ENCODE results near the gene LYPD6B. TPM values are rescaled to one million over a fixed set of nuclear protein-coding genes. Genes with fewer than 3 reads are reported as not detected.

The LYPD6B gene
- total and polyA plus RNA-seq, 2 donors (not counting 3 experiments of a cell fraction or from before 2014, with no cell fraction given) = not detected

DNA sequence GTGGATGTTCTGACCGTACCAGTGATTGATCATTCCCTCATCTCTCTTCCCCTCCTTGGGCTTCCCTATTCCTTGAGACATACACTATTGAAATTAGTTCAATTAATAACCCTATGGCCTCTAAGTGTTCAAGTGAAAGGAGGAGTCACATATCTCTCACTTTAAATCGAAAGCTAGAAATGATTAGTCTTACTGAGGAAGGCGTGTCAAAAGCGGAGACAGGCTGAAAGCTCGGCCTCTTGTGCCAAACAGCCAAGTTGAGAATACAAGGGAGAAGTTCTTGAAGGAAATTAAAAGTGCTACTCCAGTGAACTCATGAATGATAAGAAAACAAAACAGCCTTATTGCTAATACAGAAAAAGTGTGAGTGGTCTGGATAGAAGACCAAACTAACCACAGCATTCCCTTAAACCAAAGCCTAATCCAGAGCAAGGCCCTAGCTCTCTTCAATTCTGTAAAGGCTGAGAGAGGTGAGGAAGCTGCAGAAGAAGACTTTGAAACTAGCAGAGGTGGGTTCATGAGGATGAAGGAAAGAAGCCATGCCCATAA, 147.5 kb downstream of the LYPD6B start:
- Histone ChIP-seq H3K27me3 (ENCODE audit: control insufficient read depth in 2 of 2, insufficient read depth in 2 of 2, low read length in 2 of 2) (no peaks in the 10 kb centered on the region), H3K9ac (replicated peaks; ENCODE audit: extremely low read depth, insufficient read depth, low read length) (no peak overlapping the region), H4K20me1 (replicated peaks; ENCODE audit: control insufficient read depth, extremely low read depth, insufficient read depth, low read length) (no peaks in the 10 kb centered on the region), H3K4me1 (ENCODE audit: control insufficient read depth, extremely low read depth, insufficient read depth, low read length) (no peaks in the 10 kb centered on the region), H3K9me1 (replicated peaks; ENCODE audit: control insufficient read depth, extremely low read depth, insufficient read depth, low read length) (no peaks in the 10 kb centered on the region), H3K9me3 (replicated peaks; ENCODE audit: control insufficient read depth, insufficient read depth, low read length) (no peaks in the 10 kb centered on the region), H3K36me3 (ENCODE audit: control insufficient read depth in 2 of 2, extremely low read depth in 1 of 2, insufficient read depth in 2 of 2, low read length in 2 of 2) (no peaks in the 10 kb centered on the region), H3K4me2 (ENCODE audit: insufficient read depth, low read length) (no peak overlapping the region), H3K27ac (ENCODE audit: insufficient read depth, low read depth, low read length) (no peak overlapping the region), H3K79me2 (ENCODE audit: control insufficient read depth, insufficient read depth, low read length) (no peaks in the 10 kb centered on the region), H3K4me3 (replicated peaks in 1 of 3; ENCODE audit: insufficient read depth in 1 of 3, low read depth in 1 of 3, low read length in 3 of 3) (no peak overlapping the region), H2AFZ (ENCODE audit: low read depth, low read length) (no peak overlapping the region)
- no TSS peak for BruUV-seq (replicated peaks)
- no peak for DNase-seq (ENCODE audit: low read depth, low spot score)
- POLR2A ChIA-PET = no interaction called here
- CTCF ChIA-PET = no interaction called here
- dilution Hi-C loops (cut with MboI; ENCODE audit: extremely low pct_ligation_motif_present, low sequenced_read_pairs) = no loop called here
- intact Hi-C loops (cut with micrococcal nuclease) = no loop called here
- FAIRE-seq = no peak
- TF ChIP-seq, protein P1, sequence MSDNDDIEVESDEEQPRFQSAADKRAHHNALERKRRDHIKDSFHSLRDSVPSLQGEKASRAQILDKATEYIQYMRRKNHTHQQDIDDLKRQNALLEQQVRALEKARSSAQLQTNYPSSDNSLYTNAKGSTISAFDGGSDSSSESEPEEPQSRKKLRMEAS (IDR thresholded peaks at IDR 0.05; ENCODE audit: insufficient read depth, insufficient read length) = no peak
- no peak for TF ChIP-seq FOS (IDR thresholded peaks at IDR 0.05; ENCODE audit: borderline replicate concordance, insufficient read depth, low read length)
- TF ChIP-seq EZH2 (IDR thresholded peaks at IDR 0.05; ENCODE audit: borderline replicate concordance, low read depth, low read length, severe bottlenecking) = no peak
- TF ChIP-seq POLR2AphosphoS5 (IDR thresholded peaks at IDR 0.05; ENCODE audit: insufficient read depth, low read depth, low read length) = no peak
- TF ChIP-seq, protein P2, sequence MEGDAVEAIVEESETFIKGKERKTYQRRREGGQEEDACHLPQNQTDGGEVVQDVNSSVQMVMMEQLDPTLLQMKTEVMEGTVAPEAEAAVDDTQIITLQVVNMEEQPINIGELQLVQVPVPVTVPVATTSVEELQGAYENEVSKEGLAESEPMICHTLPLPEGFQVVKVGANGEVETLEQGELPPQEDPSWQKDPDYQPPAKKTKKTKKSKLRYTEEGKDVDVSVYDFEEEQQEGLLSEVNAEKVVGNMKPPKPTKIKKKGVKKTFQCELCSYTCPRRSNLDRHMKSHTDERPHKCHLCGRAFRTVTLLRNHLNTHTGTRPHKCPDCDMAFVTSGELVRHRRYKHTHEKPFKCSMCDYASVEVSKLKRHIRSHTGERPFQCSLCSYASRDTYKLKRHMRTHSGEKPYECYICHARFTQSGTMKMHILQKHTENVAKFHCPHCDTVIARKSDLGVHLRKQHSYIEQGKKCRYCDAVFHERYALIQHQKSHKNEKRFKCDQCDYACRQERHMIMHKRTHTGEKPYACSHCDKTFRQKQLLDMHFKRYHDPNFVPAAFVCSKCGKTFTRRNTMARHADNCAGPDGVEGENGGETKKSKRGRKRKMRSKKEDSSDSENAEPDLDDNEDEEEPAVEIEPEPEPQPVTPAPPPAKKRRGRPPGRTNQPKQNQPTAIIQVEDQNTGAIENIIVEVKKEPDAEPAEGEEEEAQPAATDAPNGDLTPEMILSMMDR (IDR thresholded peaks at IDR 0.05; ENCODE audit: extremely low read depth in 1 of 2, insufficient read depth in 1 of 2, low read depth in 1 of 2, low read length in 2 of 2) = no peak
- no peak for TF ChIP-seq POLR2A (IDR thresholded peaks at IDR 0.05; ENCODE audit: low read depth, low read length)
- TF ChIP-seq JUN (IDR thresholded peaks at IDR 0.05; ENCODE audit: borderline replicate concordance, insufficient read depth, insufficient read length, low read depth) = no peak
- no peak for TF ChIP-seq GATA2 (IDR thresholded peaks at IDR 0.05; ENCODE audit: insufficient read depth, insufficient read length, low read depth, low read length)
- no peak for TF ChIP-seq MYC (IDR thresholded peaks at IDR 0.05; ENCODE audit: low read depth, low read length)

Measured in endothelial cell of umbilical vein (primary cell).